HepG2 (cell line): ENCODE measurements around the gene TMCC2. TPM values are rescaled to one million over a fixed set of nuclear protein-coding genes. Genes with fewer than 3 reads are reported as not detected.

ENCODE experiments used
- ATAC-seq: fragments of 200-7000 bp; cut with Tn5 transposase; 3 replicates; pipeline ENCODE4 v1.9.1; 2020; ENCODE audit warnings: mild to moderate bottlenecking, moderate library complexity
- BruUV-seq: library from RNA; stranded (reverse); fragments of 400-500 nt; replicated peaks from 2 replicates; lab custom pipeline; 2021; lab: Mats Ljungman, UMichigan
- CTCF ChIA-PET: fragments of 300-600 bp; formaldehyde crosslinking; extraction: SDS; loops from one replicate; lab custom pipeline; 2021; ENCODE audit warnings: low total read pairs, inconsistent platforms, low intra/inter-chr PET ratio; lab: Yijun Ruan, JAX
- POLR2A ChIA-PET: fragments of 350-600 bp; sonication (Branson Sonifier 250); formaldehyde crosslinking; loops from one replicate; lab custom pipeline; 2020; ENCODE audit warnings: antibody characterized with exemption, inconsistent platforms; lab: Yijun Ruan, JAX
- DNase-seq: peaks from one replicate; pipeline ENCODE4 v3.0.0-alpha.2; 2015; ENCODE audit warnings: low spot score
- FAIRE-seq: peaks from 3 replicates; lab custom pipeline; 2011; peaks lifted over from hg19 to GRCh38; lab: Jason Lieb, UNC
- H2AFZ ChIP-seq: one replicate; pipeline ENCODE4 v1.6.1; 2011; ENCODE audit warnings: low read length, inconsistent platforms
- H3K27ac ChIP-seq: fragments of 300-600 bp; 3 replicates; pipeline ENCODE4 v1.8.0; 2011; ENCODE audit warnings: mixed run types, mild to moderate bottlenecking, mixed read lengths, low read length, inconsistent platforms; ENCODE audit not compliant: insufficient read depth; ENCODE audit errors: extremely low read length
- H3K27me3 ChIP-seq, 2 experiments: fragments of 200-600 bp in 1 of 2; 2 replicates in 1 of 2; 3 replicates in 1 of 2; pipeline versions ENCODE4 v1.6.0 to v1.8.0; 2011; ENCODE audit warnings: low read length in 2 of 2, mild to moderate bottlenecking in 2 of 2, moderate library complexity in 2 of 2, inconsistent platforms in 1 of 2; ENCODE audit not compliant: insufficient read depth in 2 of 2, control insufficient read depth in 1 of 2
- H3K36me3 ChIP-seq, 2 experiments: fragments of 200-600 bp in 1 of 2; replicated peaks in 1 of 2; 2 replicates in 1 of 2; 3 replicates in 1 of 2; pipeline versions ENCODE4 v1.5.1 to v1.8.0; 2011; ENCODE audit warnings: low read length in 2 of 2, inconsistent platforms in 1 of 2; ENCODE audit not compliant: insufficient read depth in 2 of 2, control insufficient read depth in 1 of 2
- H3K4me1 ChIP-seq: 2 replicates; pipeline ENCODE4 v1.5.1; 2012; ENCODE audit warnings: low read length, inconsistent platforms; ENCODE audit not compliant: insufficient read depth
- H3K4me2 ChIP-seq: 2 replicates; pipeline ENCODE4 v1.6.0; 2011; ENCODE audit warnings: low read depth, low read length, inconsistent platforms
- H3K4me3 ChIP-seq, 3 experiments: fragments of 200-600 bp in 1 of 3; sonication (generic), shearing (Covaris generic) in 1 of 3; replicated peaks in 1 of 3; 2 replicates each; pipeline ENCODE4 v1.5.1; 2011 to 2016; ENCODE audit warnings: low read length in 3 of 3, inconsistent platforms in 2 of 3, low read depth in 2 of 3, mild to moderate bottlenecking in 2 of 3, control low read depth in 1 of 3, mixed read lengths in 1 of 3; ENCODE audit not compliant: insufficient read depth in 1 of 3
- H3K79me2 ChIP-seq: one replicate; pipeline ENCODE4 v1.6.1; 2011; ENCODE audit warnings: low read length, inconsistent platforms; ENCODE audit not compliant: insufficient read depth
- H3K9ac ChIP-seq: 2 replicates; pipeline ENCODE4 v1.6.0; 2011; ENCODE audit warnings: mild to moderate bottlenecking, low read depth, low read length, inconsistent platforms; ENCODE audit not compliant: insufficient read depth
- H3K9me3 ChIP-seq: 2 replicates; pipeline ENCODE4 v1.5.1; 2012; ENCODE audit warnings: mild to moderate bottlenecking, low read length
- H4K20me1 ChIP-seq: 2 replicates; pipeline ENCODE4 v1.6.0; 2011; ENCODE audit warnings: inconsistent platforms, mild to moderate bottlenecking, low read length, moderate library complexity; ENCODE audit not compliant: insufficient read depth
- BHLHE40 ChIP-seq: IDR thresholded peaks from 2 replicates; pipeline ENCODE4 v1.6.1; 2011; ENCODE audit warnings: low read length, improper control_type of control experiment
- JUN ChIP-seq: sonication (generic); formaldehyde crosslinking; IDR thresholded peaks from 2 replicates; pipeline ENCODE4 v1.4.0; 2020; ENCODE audit warnings: mild to moderate bottlenecking, missing genetic modification reagents
- MTF2 ChIP-seq: sonication (generic); formaldehyde crosslinking; IDR thresholded peaks from 2 replicates; pipeline ENCODE4 v1.5.0; 2020; ENCODE audit warnings: missing genetic modification reagents, borderline replicate concordance
- PHF8 ChIP-seq: sonication (generic); formaldehyde crosslinking; IDR thresholded peaks from 2 replicates; pipeline ENCODE4 v1.5.0; 2020; ENCODE audit warnings: missing genetic modification reagents
- REL ChIP-seq: sonication (generic); formaldehyde crosslinking; conservative IDR thresholded peaks from 2 replicates; pipeline ENCODE4 v1.8.0; 2022; ENCODE audit warnings: mild to moderate bottlenecking, missing genetic modification reagents, moderate library complexity
- RNF2 ChIP-seq: fragments of 450-650 bp; conservative IDR thresholded peaks from 2 replicates; pipeline ENCODE4 v1.6.1; 2016; ENCODE audit warnings: low read depth
- SMAD3 ChIP-seq: sonication (generic); formaldehyde crosslinking; IDR thresholded peaks from 2 replicates; pipeline ENCODE4 v1.4.0; 2020; ENCODE audit warnings: missing genetic modification reagents
- WGBS: methylation state at CpG from one replicate; pipeline ENCODE4 v1.1.6; 2017; ENCODE audit warnings: low lambda C conversion rate; 5-methylcytosine and 5-hydroxymethylcytosine counted together
- in situ Hi-C: cut with HindIII; loops from 2 replicates; pipeline ENCODE4 v1.10.0; 2017; ENCODE audit warnings: low pct_unique_long_range_greater_than_20kb; ENCODE audit not compliant: extremely low pct_ligation_motif_present
- intact Hi-C: fragments of 100-400 bp; cut with micrococcal nuclease; formaldehyde crosslinking; loops from one replicate; pipeline ENCODE4 v1.10.0; 2022; ENCODE audit not compliant: unreplicated experiment
- polyA plus RNA-seq, 8 experiments: library from polyadenylated mRNA; depleted of rRNA in 3 of 8; stranded (reverse) in 7 of 8; unstranded in 1 of 8; fragments of >200 nt; fragmentation: Illumina TruSeq in 4 of 8; extraction: Trizol in 4 of 8; gene quantifications; 2 replicates each; pipeline versions ENCODE4 v1.2.1 to v1.2.3, GENCODE V29; 2011 to 2016; ENCODE audit warnings: low read depth in 4 of 8, missing spikeins in 1 of 8, mixed read lengths in 1 of 8; ENCODE audit not compliant: insufficient read depth in 1 of 8
- total RNA-seq, 5 experiments: library from RNA; depleted of rRNA; stranded (reverse); fragments of >200 nt; fragmentation: Illumina TruSeq; extraction: Trizol; gene quantifications; 2 replicates each; pipeline ENCODE4 v1.2.3, GENCODE V29; 2016; ENCODE audit warnings: low read depth in 1 of 5
- TF ChIP-seq, protein P1 (sequence below): sonication (generic); formaldehyde crosslinking; IDR thresholded peaks from 2 replicates; pipeline ENCODE4 v1.5.0; 2020; ENCODE audit warnings: missing genetic modification reagents
- TF ChIP-seq, protein P2 (sequence below): sonication (generic); formaldehyde crosslinking; IDR thresholded peaks from 2 replicates; pipeline ENCODE4 v1.5.1; 2020; ENCODE audit warnings: mild to moderate bottlenecking, missing genetic modification reagents, borderline replicate concordance
- TF ChIP-seq, protein P3 (sequence below): sonication (generic); formaldehyde crosslinking; IDR thresholded peaks from 2 replicates; pipeline ENCODE4 v1.4.0; 2020; ENCODE audit warnings: missing genetic modification reagents, mild to moderate bottlenecking, borderline replicate concordance

The TMCC2 gene
- total and polyA plus RNA-seq, 2 of the 13 experiments (the other 11 are each of a cell fraction or from before 2014, with no cell fraction given), result 0.12 to 0.24 TPM

DNA sequence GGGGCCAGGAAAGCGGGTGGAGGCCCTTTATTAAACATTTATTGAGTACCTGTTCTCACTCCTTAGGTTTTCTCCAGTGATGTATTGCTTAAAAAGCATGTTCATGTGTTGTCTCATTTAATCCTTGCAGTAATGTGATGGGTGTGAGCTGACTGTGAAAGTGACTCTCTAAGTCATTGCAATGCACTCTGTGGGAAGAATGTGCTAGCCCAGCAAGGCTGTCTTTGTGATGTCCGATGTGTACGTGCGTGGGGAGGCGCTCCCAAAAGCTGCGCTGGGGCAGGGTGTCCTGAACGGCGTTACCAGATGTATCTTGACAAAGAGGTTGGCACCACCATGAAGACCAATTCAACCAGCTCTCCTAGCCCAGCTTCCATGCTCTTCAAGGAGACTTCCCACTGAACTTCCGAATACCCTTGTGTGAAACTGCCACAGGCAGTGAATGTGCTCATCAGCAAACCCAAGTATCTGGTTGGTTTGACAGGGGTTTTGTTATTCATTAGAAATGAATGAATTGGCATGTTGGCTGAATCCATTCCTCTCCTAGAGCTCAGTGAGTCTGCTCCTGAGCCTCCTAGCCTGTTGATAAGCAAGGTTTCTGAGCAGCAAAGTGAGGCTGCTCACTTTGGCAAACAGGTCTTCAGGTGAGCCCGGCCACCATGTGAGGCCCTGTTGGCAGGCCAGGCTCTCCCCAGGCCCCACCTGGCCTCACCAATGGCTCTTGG lies 65.8 kb downstream of the TMCC2 start (continued):
- TF ChIP-seq, protein P1, sequence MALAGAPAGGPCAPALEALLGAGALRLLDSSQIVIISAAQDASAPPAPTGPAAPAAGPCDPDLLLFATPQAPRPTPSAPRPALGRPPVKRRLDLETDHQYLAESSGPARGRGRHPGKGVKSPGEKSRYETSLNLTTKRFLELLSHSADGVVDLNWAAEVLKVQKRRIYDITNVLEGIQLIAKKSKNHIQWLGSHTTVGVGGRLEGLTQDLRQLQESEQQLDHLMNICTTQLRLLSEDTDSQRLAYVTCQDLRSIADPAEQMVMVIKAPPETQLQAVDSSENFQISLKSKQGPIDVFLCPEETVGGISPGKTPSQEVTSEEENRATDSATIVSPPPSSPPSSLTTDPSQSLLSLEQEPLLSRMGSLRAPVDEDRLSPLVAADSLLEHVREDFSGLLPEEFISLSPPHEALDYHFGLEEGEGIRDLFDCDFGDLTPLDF (CRISPR knock-in tag), result 0 out of 2 replicates have a peak, but pooled peaks have one; percentile 7
- TF ChIP-seq BHLHE40 (no peak), MTF2 (CRISPR knock-in tag) (no peak)
- TF ChIP-seq, all 625 proteins: peak for 8

DNA sequence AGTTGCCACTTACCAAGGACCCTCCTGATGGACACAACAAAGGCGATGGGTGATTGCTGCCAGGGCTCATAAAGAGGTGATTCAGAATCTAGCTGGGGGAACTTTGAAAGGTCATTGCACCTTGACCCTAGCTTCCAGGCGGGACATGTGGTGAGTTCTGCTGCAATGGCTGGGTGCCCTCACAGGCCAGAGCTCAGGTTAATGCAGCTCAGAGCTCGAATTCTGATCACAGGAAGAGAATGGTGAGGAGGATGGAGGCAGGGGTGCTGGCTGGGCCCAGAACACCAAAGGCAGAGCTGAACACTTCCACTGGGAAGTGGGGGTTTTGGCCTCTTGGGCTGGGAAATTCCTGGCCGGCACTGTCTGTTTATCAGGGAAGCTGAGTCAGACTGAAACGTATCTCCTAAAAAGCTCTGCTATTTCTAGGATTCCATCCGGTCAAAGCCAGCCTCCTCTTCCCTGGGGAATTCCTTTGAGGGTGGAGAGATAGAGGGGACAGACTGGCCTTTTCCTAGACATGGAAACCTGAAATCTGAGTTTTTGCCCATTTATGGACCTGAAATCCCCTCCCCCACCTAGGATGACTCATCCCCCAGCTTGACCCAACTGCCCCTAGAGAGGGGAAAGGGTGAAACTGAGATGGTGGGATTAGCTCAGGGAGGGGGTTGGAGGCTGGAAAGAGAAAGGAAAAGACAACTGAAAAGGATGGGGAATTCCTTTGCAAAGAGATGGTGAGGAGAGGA lies 66.6 kb downstream of the TMCC2 start:
- Histone ChIP-seq H3K4me3 (peak overlapping the region in 2 of 3 experiments; percentile 28 to 66; a peak in 5 of 6 replicates), H3K4me1 (peaks cover 82% of the 10 kb centered on the region), H4K20me1 (no peaks in the 10 kb centered on the region), H2AFZ (peak overlapping the region; percentile 22), H3K36me3 (no peaks in the 10 kb centered on the region), H3K9me3 (no peaks in the 10 kb centered on the region), H3K4me2 (peak overlapping the region; percentile 85), H3K9ac (peak overlapping the region; percentile 66), H3K27ac (peak overlapping the region; percentile 86), H3K27me3 (no peaks in the 10 kb centered on the region), H3K79me2 (no peaks in the 10 kb centered on the region)
- DNase-seq, result peak; percentile 89
- intact Hi-C loops (loop anchor here (2.0 kb wide), 1 partner anchor 20 kb away; no protein-coding TSS in a partner anchor), in situ Hi-C loops (no loop called here)
- peak; percentile 83 for ATAC-seq
- TSS peak; percentile 89 for BruUV-seq
- 0% methylated on average over 4 of the region's 6 CpGs for WGBS
- ChIA-PET POLR2A (interaction anchor here (0.7 to 3.4 kb wide), 9 partner anchors 9 to 172 kb away, joined by 3 to 71 read pairs (median 6); partner anchors contain the start of genes NUAK2 and RBBP5), CTCF (no interaction called here)
- FAIRE-seq, result peak; percentile 93
- TF ChIP-seq SMAD3 (CRISPR knock-in tag), result no peak
- TF ChIP-seq RNF2, result no peak
- TF ChIP-seq JUN (CRISPR knock-in tag), result peak; percentile 91
- no peak for TF ChIP-seq REL
- TF ChIP-seq PHF8 (CRISPR knock-in tag), result no peak
- TF ChIP-seq, protein P2, sequence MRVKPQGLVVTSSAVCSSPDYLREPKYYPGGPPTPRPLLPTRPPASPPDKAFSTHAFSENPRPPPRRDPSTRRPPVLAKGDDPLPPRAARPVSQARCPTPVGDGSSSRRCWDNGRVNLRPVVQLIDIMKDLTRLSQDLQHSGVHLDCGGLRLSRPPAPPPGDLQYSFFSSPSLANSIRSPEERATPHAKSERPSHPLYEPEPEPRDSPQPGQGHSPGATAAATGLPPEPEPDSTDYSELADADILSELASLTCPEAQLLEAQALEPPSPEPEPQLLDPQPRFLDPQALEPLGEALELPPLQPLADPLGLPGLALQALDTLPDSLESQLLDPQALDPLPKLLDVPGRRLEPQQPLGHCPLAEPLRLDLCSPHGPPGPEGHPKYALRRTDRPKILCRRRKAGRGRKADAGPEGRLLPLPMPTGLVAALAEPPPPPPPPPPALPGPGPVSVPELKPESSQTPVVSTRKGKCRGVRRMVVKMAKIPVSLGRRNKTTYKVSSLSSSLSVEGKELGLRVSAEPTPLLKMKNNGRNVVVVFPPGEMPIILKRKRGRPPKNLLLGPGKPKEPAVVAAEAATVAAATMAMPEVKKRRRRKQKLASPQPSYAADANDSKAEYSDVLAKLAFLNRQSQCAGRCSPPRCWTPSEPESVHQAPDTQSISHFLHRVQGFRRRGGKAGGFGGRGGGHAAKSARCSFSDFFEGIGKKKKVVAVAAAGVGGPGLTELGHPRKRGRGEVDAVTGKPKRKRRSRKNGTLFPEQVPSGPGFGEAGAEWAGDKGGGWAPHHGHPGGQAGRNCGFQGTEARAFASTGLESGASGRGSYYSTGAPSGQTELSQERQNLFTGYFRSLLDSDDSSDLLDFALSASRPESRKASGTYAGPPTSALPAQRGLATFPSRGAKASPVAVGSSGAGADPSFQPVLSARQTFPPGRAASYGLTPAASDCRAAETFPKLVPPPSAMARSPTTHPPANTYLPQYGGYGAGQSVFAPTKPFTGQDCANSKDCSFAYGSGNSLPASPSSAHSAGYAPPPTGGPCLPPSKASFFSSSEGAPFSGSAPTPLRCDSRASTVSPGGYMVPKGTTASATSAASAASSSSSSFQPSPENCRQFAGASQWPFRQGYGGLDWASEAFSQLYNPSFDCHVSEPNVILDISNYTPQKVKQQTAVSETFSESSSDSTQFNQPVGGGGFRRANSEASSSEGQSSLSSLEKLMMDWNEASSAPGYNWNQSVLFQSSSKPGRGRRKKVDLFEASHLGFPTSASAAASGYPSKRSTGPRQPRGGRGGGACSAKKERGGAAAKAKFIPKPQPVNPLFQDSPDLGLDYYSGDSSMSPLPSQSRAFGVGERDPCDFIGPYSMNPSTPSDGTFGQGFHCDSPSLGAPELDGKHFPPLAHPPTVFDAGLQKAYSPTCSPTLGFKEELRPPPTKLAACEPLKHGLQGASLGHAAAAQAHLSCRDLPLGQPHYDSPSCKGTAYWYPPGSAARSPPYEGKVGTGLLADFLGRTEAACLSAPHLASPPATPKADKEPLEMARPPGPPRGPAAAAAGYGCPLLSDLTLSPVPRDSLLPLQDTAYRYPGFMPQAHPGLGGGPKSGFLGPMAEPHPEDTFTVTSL (CRISPR knock-in tag), result no peak
- TF ChIP-seq, protein P3, sequence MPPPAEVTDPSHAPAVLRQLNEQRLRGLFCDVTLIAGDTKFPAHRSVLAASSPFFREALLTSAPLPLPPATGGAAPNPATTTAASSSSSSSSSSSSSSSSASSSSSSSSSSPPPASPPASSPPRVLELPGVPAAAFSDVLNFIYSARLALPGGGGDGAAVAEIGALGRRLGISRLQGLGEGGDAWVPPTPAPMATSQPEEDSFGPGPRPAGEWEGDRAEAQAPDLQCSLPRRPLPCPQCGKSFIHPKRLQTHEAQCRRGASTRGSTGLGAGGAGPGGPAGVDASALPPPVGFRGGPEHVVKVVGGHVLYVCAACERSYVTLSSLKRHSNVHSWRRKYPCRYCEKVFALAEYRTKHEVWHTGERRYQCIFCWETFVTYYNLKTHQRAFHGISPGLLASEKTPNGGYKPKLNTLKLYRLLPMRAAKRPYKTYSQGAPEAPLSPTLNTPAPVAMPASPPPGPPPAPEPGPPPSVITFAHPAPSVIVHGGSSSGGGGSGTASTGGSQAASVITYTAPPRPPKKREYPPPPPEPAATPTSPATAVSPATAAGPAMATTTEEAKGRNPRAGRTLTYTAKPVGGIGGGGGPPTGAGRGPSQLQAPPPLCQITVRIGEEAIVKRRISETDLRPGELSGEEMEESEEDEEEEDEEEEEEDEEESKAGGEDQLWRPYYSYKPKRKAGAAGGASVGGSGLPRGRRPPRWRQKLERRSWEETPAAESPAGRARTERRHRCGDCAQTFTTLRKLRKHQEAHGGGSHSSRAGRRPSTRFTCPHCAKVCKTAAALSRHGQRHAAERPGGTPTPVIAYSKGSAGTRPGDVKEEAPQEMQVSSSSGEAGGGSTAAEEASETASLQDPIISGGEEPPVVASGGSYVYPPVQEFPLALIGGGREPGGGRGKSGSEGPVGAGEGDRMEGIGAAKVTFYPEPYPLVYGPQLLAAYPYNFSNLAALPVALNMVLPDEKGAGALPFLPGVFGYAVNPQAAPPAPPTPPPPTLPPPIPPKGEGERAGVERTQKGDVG (CRISPR knock-in tag), result 0 out of 2 replicates have a peak, but pooled peaks have one; percentile 29
